GM03348 (cell line): ENCODE data around the gene FAM24A.
"Not testable (repeated sequence)": the region's sequence is repeated elsewhere in the genome, so short reads cannot be mapped to it uniquely, and the experiment has no call there.

Source experiments
- DNase-seq: peaks from one replicate; pipeline ENCODE4 v3.0.0; 2012; ENCODE audit warnings: low spot score

FAM24A gene

GRCh38 chr10:122910310-122910709 is at the start of gene FAM24A:
FAM24A (plus strand) TSS chr10:122910610; CDS start chr10:122911635, 1,025 bp downstream.
- no peak for DNase-seq

- DNase-seq, result peak; percentile 40
Measured at GRCh38 chr10:122861711-122862161, 48.7 kb upstream of the FAM24A start.

GRCh38 chr10:122863216-122864193 is 46.9 kb upstream of the FAM24A start:
- DNase-seq, result no peak

- no peak for DNase-seq
Measured at GRCh38 chr10:122864194-122864592, 46.2 kb upstream of the FAM24A start.

GRCh38 chr10:122864901-122865300 is 45.5 kb upstream of the FAM24A start:
- peak; percentile 37 for DNase-seq

- not testable (repeated sequence) for DNase-seq
Measured at GRCh38 chr10:122866757-122867482, 43.5 kb upstream of the FAM24A start.

- not testable (repeated sequence) for DNase-seq
Measured at GRCh38 chr10:122868768-122869167, 41.6 kb upstream of the FAM24A start.

GRCh38 chr10:122871947-122872346 is 38.5 kb upstream of the FAM24A start:
- DNase-seq, result not testable (repeated sequence)

GRCh38 chr10:122875843-122876466 is 34.5 kb upstream of the FAM24A start:
- no peak for DNase-seq

- no peak for DNase-seq
Measured at GRCh38 chr10:122876467-122876855, 33.9 kb upstream of the FAM24A start.

- DNase-seq, result no peak
Measured at GRCh38 chr10:122877264-122877663, 33.1 kb upstream of the FAM24A start.

- DNase-seq, result no peak
Measured at GRCh38 chr10:122878799-122879338, 31.5 kb upstream of the FAM24A start.

GRCh38 chr10:122879339-122880273 is 30.8 kb upstream of the FAM24A start, which contains the start of gene FAM24B:
FAM24B (minus strand) TSS chr10:122879581; CDS start chr10:122850515, 29,066 bp downstream.
- DNase-seq, result peak; percentile 99

- DNase-seq, result no peak
Measured at GRCh38 chr10:122882766-122883165, 27.6 kb upstream of the FAM24A start.

- no peak for DNase-seq
Measured at GRCh38 chr10:122884166-122884565, 26.2 kb upstream of the FAM24A start.

GRCh38 chr10:122894261-122894944 is 16.0 kb upstream of the FAM24A start:
- no peak for DNase-seq

GRCh38 chr10:122903861-122904260 is 6.5 kb upstream of the FAM24A start:
- not testable (repeated sequence) for DNase-seq

GRCh38 chr10:122911889-122912484 is 1.6 kb downstream of the FAM24A start:
- peak; percentile 66 for DNase-seq

GRCh38 chr10:122915700-122916099 is 5.3 kb downstream of the FAM24A start:
- DNase-seq, result no peak

- no peak for DNase-seq
Measured at GRCh38 chr10:122930140-122930539, 19.7 kb downstream of the FAM24A start.
